ENCODE results near the gene NUSAP1. TPM values are rescaled to one million over a fixed set of nuclear protein-coding genes. Genes with fewer than 3 reads are reported as not detected.
"Not testable (repeated sequence)": the region's sequence is repeated elsewhere in the genome, so short reads cannot be mapped to it uniquely, and the experiment has no call there.

NUSAP1 gene
- total RNA-seq, 1 donor from 2014 or later = 7.0 TPM

- Histone ChIP-seq H3K27me3 (ENCODE audit: low read depth) (no peaks in the 10 kb centered on the region), H3K36me3 (peaks cover 37% of the 10 kb centered on the region), H3K27ac (no peak overlapping the region), H3K9me3 (no peaks in the 10 kb centered on the region), H3K4me3 (no peak overlapping the region), H3K4me1 (no peaks in the 10 kb centered on the region)
- ATAC-seq (no peak), DNase-seq (no peak)
- no peak for TF ChIP-seq CTCF (IDR thresholded peaks at IDR 0.05)
- intact Hi-C loops (cut with DNase I) = no loop called here
Measured at GRCh38 chr15:41301587-41301986, 31.1 kb upstream of the NUSAP1 start.

- Histone ChIP-seq H3K36me3 (peaks cover 11% of the 10 kb centered on the region), H3K9me3 (no peaks in the 10 kb centered on the region), H3K27me3 (ENCODE audit: low read depth) (no peaks in the 10 kb centered on the region), H3K4me3 (no peak overlapping the region), H3K4me1 (no peaks in the 10 kb centered on the region), H3K27ac (no peak overlapping the region)
- intact Hi-C loops (cut with DNase I) = no loop called here
- no peak for TF ChIP-seq CTCF (IDR thresholded peaks at IDR 0.05)
- DNase-seq = no peak
- no peak for ATAC-seq
Measured at GRCh38 chr15:41304149-41304770, 28.4 kb upstream of the NUSAP1 start.

- no peak for ATAC-seq
- no peak overlapping the region for H3K4me3 ChIP-seq
- intact Hi-C loops (cut with DNase I) = no loop called here
- H3K4me1 ChIP-seq = no peaks in the 10 kb centered on the region
- no peak for DNase-seq
- H3K9me3 ChIP-seq = no peaks in the 10 kb centered on the region
- H3K27ac ChIP-seq = no peak overlapping the region
- H3K27me3 ChIP-seq (ENCODE audit: low read depth) = no peaks in the 10 kb centered on the region
- no peak for TF ChIP-seq CTCF (IDR thresholded peaks at IDR 0.05)
- peaks cover 12% of the 10 kb centered on the region for H3K36me3 ChIP-seq
Measured at GRCh38 chr15:41307679-41308078, 25.0 kb upstream of the NUSAP1 start.

GRCh38 chr15:41309226-41309905 is 23.3 kb upstream of the NUSAP1 start:
- H3K9me3 ChIP-seq = no peaks in the 10 kb centered on the region
- intact Hi-C loops (cut with DNase I) = no loop called here
- no peak for TF ChIP-seq CTCF (IDR thresholded peaks at IDR 0.05)
- no peaks in the 10 kb centered on the region for H3K4me1 ChIP-seq
- ATAC-seq (no peak), DNase-seq (no peak)
- H3K4me3 ChIP-seq = no peak overlapping the region
- peaks cover 15% of the 10 kb centered on the region for H3K36me3 ChIP-seq
- H3K27ac ChIP-seq = no peak overlapping the region
- no peaks in the 10 kb centered on the region for H3K27me3 ChIP-seq (ENCODE audit: low read depth)

GRCh38 chr15:41320805-41321330 is 11.8 kb upstream of the NUSAP1 start:
- H3K4me1 ChIP-seq; ATAC-seq; H3K4me3 ChIP-seq; H3K36me3 ChIP-seq; H3K27me3 ChIP-seq (ENCODE audit: low read depth); H3K9me3 ChIP-seq; intact Hi-C loops (cut with DNase I); H3K27ac ChIP-seq; DNase-seq: not testable (repeated sequence)

GRCh38 chr15:41323611-41324010 is 9.1 kb upstream of the NUSAP1 start:
- H3K27ac ChIP-seq = no peak overlapping the region
- no peaks in the 10 kb centered on the region for H3K4me1 ChIP-seq
- H3K9me3 ChIP-seq = no peaks in the 10 kb centered on the region
- no peaks in the 10 kb centered on the region for H3K36me3 ChIP-seq
- H3K27me3 ChIP-seq (ENCODE audit: low read depth) = no peaks in the 10 kb centered on the region
- no peak overlapping the region for H3K4me3 ChIP-seq
- intact Hi-C loops (cut with DNase I) = no loop called here
- ATAC-seq (no peak), DNase-seq (no peak)
- no peak for TF ChIP-seq CTCF (IDR thresholded peaks at IDR 0.05)
